H4 (cell line): ENCODE measurements around the gene ZNF235. TPM values are rescaled to one million over a fixed set of nuclear protein-coding genes. Genes with fewer than 3 reads are reported as not detected.
A peak's percentile ranks its signal among the peaks of the same experiment; 100 is the strongest.
"Not testable (repeated sequence)": the region's sequence is repeated elsewhere in the genome, so short reads cannot be mapped to it uniquely, and the experiment has no call there.

Source experiments
- DNase-seq: peaks from one replicate; pipeline ENCODE4 v3.0.0-alpha.2; 2015; ENCODE audit warnings: low spot score
- total RNA-seq: library from RNA; depleted of rRNA; stranded (reverse); fragments of >200 nt; shearing (Covaris generic); gene quantifications from 2 replicates; pipeline ENCODE4 v1.2.3, GENCODE V29; 2014; rRNA removed

The ZNF235 gene
- total RNA-seq: 1.8 and 3.0 TPM in 2 replicates

DNA sequence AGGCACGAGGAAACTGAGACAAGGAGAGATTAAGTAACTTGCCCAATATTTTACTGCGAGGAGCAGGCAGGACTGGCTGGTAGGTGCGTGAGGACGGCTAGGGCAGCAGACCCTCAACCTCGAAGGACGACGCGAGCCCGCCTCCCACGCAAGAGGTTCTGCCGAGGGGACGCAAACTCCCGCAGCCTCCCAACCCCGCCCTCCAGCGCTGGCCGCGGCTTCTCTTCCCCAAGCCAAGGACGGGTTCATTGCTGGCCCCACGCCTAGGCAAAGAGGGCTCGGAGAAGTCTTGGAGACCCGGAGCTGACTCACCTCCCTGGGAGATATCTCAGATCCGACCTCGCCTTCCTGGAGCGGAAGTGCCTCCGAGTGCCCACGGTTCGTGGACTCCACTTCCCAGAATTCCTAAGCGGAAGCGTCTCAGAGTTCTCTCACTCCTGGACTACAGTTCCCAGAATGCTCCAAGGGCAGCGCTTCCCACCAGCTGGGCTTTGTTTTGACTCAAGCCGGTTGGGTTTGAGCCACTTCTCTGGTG lies at the start of gene ZNF235:
Gene ZNF235, minus strand, starts transcription at position 367 of the 535 bp plus-strand sequence. CDS start 1,621 bp downstream, outside the sequence.
- peak; percentile 90 for DNase-seq

DNA sequence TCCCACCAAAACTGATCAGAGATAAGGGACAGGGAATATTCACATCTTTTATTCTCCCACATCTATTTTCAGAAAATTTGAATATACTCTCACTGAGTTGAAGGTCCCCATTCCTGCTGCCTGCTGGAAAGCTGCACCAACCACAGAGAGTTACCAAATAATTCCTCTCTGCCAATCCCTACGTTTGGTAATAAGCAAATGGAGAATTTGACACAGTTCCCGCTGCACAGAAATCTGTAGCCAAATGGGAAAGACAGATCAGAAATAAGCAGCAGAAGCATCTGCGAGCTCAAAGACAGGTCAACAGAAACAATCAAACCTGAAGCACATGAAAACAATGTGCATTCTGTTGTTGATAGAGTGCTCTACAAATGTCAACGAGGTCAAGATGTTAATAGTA lies 41.7 kb upstream of the ZNF235 start:
- DNase-seq: no peak

DNA sequence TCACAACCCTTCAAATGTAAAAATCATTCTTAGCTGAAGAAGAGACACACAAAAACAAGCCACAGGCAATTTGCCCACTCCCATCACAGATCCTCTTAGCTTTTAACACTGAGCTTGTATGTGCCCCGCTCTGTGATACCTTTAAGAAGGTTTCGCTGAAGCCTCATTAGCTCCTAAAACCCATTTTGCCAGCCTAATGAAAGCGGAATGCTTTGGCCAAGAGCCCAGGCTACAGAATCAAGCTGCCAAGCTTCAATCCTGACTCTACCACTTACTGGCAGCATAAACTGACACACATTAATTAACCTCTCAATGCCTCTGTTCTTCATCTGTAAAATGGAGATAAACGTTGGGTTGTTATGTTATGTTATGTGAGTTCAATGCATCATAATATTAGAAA lies 41.1 kb upstream of the ZNF235 start:
- no peak for DNase-seq

DNA sequence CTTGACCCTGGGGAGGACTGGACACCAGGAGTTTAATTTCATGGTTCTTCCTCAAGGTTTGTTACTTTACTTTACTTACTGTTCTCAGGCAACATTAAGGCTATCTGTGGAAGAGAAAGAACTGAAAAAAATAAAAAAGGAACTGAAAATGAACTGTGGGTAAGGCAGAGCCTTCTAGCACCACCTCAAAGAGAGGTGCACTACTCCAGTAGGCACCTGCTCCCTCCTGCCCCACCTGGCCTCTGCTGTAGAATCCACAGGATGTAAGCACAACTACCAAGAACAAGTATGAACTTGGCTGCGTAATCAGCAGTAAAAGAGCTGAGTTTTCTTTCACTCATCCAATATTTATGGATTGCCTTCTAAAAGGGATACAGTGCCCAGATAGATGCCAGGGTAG lies 39.4 kb upstream of the ZNF235 start:
- DNase-seq: no peak

DNA sequence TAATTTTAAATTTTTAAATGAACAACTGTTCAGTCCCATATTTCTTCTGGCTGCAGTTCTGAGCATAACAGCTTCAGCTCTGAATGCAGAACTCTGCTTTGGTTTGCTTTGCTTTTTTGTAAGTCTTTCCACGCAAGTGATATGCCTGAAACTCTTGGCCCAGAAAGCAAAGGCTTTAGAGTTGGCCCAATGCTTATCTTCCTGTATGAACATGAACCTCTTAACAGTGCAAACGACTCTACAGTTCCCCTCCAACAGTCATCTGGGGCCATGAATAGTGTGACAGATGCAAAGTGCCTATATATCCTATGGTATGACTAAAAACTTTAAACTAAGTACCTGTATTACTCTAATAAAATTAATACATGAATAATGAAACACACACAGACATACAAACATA lies 37.0 kb upstream of the ZNF235 start:
- no peak for DNase-seq

DNA sequence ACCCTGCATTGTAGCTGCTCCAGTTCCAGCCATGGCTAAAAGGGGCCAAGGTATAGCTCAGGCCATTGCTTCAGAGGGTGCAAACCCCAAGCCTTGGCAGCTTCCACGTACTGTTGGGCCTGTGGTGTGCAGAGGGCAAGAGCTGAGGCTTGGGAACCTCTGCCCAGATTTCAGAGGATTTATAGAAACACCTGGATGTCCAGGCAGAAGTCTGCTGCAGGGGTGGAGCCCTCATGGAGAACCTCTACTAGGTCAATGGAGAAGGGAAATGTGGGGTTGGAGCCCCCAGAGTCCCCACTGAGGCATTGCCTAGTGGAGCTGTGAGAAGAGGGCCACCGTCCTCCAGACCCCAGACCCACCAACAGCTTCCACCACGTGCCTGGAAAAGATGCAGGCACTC lies 29.8 kb upstream of the ZNF235 start:
- not testable (repeated sequence) for DNase-seq

DNA sequence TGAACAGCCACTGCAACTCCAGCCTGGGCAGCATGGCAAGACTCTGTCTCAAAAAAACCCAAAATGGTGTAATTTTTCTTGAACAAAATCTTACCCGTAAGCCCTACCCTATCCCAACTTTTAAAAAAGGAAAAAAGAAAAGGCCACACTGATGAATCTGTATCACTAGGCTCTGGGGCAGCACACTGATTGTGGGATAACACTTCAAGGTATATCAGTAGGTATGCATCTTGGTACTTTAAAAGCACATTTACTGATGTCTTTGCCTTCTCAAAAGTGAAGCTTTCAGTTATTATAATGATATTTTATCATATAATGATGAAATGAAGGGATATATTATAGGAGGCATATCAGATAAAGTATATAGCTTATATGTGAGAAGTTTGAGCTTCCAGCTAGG lies 27.3 kb upstream of the ZNF235 start:
- DNase-seq: no peak

DNA sequence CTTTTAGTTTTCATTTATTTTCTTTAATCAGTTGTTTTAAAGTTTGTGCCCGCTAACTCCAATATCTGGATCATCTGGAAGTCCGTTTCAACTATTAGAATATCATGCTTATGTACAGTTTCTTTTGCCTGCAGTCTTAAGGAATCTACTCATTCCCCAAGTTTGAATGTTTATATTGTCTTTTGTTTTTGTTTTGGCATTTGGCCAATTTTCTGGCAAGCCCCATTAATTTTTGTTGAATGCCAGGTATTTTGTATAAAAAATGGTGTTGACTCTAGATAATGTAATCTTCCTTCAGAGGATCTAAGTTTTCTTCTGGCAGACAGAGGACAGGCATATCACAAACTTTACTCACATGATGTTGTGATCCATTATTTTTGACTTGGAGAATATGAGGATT lies 11.1 kb upstream of the ZNF235 start:
- DNase-seq: no peak

DNA sequence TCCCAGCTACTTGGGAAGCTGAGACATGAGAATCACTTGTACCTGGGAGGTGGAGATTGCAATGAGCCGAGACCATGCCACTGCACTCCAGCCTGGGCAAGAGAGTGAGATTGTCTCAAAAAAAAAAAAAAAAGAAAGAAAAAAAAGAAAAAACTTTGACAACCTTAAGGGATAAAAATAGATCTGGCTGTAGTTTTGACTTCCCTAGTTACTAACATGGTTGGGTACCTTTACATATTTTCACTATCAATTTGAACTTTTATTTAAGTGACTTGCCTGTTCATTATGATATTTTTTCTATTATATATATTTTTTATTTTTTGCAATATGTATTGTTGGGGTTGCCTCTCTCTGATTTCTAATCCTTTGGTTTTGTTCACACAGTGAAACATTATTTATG lies 8.4 kb upstream of the ZNF235 start:
- no peak for DNase-seq

DNA sequence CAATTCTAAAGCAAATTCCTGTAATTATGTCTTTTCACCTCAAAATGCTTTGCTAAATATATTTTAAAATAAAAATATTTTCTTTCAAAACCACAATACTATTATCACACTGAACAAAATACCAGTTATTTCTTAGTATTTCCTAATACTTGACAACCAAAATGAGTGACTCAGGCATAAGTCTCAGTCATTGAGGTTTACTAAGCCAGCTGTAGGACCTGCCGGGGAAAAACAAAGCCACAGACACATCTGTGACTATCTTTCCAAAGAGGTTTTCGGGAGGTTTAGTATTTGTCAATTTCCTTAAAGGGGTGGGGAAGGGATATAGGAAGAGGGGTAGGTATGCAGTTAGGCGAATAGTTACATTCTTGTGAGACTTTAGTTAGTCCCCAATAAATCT lies 3.2 kb upstream of the ZNF235 start:
- no peak for DNase-seq

DNA sequence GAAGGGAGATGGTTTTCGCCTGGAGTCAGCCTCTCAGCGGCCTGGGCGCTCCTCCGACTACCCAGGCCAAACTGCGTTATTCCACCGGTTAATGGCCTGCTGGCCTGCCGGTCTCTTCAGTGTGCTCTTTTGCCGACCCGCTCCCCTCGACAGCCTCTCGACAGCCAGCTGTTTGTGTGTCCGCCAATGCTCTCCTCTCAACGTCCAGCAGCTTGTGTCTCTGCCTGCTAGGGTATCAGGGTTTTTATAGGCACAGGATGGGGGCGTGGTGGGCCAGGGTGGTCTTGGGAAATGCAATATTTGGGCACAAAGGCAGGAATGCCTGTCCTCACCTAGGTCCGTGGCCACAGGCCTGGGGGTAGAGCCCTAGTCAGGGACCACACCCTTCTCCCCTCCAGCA lies 1.5 kb upstream of the ZNF235 start:
- no peak for DNase-seq

DNA sequence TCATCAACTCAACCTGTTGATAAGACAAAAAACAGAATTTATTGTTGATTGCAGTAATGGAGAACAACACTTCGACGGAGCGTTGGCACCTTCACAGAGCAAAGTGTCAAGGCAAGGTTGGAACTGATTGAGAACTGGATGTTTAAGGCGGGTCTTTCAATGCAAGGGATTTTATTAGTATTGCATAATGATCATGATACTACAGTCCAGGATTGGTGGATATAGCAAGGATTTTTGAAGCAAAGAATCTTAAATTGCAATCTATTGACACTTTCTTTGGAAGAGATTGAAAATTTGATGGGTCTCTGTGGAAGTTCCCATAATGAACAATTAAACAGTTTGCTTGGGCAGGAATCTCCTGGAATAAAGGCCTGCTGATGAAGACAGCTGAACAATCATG lies 632 bp upstream of the ZNF235 start:
- DNase-seq: no peak

DNA sequence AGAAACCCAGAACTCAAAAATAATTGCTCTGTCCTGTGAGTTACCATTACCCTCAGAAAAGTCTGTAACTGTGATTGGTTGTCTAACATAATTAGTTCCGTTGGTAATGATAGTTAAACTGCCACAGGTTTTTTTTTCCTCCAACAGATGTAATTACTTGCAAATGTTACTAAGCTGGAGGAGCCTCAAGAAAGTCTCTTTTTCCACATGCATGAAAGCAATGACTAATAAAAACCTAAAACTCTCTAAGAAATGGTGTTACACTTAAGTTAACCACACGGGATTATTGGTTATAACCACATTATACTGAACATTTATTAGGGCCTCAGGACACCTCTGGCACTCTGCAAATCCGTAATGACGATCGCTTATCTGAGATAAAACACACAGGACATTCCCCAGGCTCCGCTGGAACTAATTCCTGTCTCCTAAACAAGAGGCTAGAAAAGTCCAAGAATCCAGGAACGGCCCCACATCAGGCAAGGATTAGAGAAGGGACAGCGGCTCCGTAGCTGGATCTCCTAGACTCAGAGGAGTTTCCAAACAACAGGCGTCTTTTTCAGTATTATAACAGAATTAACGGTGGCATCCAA lies 753 bp downstream of the ZNF235 start:
- DNase-seq: no peak

DNA sequence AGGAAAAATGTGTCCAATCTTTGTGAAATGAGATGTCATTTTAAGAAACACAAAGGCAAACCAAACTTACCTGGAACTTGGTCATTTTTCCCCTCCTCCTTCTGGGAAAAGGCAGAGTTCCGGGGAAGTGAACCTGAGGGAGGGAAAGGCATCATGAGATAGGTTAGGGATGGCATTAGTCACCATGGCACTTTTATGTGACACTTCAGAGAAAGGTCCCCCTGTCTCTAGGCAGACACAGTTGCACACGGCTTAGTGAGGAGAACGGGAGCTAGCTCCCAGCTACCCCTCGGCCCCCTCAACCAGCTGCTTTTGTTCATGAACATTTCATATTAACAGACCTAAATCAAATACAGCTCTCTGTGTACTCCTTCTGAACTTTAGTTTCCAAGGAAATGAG lies 1.5 kb downstream of the ZNF235 start:
- no peak for DNase-seq

DNA sequence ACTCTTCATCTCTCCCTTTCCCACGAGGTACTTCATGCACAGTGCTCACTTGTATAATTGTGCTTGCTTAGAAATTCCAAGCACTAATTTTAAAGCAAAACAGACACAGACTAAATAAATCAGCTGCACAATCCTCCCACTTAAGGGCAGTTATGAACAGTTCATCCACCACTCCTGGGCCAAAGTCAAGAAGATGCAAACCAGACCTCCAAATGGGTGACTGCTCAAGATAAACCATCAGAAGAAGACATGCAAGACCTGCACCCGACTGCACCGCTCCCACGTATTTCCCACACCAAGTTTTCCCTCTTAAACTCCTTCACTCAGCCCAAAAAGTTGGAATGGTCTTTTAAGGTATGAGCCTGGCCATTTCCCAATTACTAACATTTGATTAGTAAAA lies 19.9 kb downstream of the ZNF235 start:
- no peak for DNase-seq

DNA sequence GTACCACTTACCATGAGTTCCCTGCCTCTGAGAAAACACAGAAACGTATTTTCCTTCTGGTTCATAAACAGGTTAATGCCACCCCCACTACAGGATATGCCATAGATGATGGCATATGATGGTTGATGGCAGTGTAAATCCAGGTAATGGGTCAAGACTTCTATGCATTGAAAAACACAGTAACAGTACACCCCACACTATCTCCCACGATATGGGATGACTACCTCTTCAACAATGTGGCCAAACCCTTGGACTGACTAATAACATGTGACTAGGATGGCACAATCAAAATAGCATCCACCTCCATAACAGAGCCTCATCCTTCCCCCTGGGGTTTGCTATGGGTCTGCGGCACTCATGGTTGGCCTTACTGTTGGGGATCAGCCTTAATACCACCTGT lies 22.0 kb downstream of the ZNF235 start:
- no peak for DNase-seq

DNA sequence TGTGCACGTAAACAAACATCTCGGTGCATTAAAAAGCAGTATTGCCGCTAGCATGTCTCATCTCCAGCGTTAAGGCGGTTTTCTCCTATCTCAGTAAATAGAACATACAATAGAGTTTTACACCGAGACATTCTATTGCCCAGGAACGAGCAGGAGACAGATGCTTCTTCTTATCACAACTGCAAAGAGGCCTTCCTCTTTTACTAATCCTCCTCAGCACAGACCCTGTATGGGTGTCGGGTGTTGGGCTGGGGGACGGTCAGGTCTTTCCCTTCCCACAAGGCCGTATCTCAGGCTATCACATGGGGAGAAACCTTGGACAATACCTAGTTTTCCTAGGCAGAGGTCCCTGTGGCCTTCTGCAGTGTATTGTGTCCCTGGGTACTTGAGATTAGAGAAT lies 23.9 kb downstream of the ZNF235 start:
- no peak for DNase-seq

DNA sequence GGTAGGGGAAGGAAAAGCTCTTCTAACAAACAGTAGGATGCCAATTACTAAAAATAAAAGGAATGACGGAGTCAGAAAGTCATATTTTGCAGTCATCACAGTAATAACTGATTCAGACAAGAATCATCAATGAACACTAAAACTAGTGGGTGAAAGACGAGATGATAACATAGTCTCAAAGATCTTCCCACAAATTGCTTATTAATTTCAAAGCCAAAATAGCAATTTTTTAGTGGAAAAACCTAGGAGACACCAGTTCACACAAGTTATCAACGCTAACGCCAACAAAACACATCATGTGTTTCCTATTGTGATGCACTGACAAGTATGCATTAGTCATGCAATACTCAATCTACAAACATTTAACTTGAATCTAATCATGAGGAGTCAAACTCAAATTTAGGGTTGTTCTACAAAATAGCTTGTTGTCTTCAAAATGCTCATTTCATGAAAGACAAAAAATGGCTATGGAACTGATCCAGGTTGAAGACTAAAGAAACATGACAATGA lies 26.6 kb downstream of the ZNF235 start:
- DNase-seq: no peak

DNA sequence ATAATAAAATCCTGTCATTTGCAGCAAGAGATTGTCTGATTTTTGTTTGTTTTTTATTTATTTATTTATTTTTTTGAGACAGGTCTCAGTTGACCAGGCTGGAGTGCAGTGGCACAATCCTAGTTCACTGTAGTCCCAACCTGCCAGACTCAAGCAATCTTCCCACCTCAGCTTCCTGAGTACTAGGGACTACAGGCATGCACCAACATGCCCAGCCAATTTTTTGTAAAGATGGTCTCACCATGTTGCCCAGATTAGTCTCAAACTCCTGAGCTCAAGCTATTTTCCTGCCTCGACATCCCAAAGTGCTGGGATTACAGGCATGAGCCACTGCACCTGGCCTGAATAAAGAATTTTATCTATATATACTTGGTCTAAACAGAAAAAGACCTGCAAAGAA lies 27.5 kb downstream of the ZNF235 start:
- no peak for DNase-seq

DNA sequence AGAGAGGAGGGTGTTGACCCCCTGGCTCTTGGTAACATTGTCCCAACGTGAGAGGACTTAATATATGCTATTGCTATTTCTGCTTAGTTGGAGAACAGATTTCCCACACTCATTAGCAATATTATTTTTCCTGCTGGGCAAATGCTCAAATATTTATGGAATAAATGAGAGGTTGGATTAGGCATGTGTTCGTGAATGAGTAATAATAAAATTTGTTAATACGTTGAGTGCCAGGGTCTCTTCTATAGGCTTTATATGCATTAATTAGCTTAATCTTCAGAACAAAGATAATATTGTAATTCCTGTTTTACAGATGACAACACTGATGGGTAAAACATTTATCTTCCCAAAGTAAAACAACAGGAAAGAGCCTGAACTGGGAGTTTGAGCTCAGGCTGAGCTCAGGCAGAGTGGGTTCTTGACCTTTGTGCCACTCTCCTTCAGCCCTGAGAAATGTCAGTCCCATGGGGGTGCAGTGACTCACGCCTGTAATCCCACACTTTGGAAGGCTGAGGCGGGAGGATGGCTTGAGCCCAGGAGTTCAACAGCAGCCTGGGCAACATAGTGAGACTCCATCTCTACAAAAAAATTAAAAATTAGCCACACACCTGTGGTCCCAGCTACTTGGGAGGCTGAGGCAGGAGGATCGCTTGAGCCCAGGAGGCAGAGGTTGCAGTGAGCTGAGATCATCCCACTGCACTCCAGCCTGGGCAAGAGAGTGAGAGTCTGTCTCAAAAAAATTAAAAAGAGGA lies 44.0 kb downstream of the ZNF235 start:
- no peak for DNase-seq

DNA sequence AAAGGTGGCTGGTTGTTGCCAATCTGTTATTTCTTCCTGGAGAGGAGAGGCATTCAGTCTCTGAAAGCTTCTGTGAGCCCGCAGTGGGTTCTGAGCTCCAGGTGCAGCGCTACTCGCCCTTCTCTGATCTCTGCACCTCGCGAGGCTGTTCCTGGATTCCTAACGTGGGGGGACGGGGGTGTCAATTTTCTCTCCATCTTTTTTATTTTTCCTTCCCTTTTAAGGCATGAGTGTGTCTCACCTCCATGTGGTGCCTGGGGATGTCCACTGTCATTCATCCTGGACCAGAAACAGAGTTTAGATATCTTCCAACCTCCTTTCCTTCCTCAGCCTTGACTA lies 44.5 kb downstream of the ZNF235 start:
- DNase-seq: no peak

DNA sequence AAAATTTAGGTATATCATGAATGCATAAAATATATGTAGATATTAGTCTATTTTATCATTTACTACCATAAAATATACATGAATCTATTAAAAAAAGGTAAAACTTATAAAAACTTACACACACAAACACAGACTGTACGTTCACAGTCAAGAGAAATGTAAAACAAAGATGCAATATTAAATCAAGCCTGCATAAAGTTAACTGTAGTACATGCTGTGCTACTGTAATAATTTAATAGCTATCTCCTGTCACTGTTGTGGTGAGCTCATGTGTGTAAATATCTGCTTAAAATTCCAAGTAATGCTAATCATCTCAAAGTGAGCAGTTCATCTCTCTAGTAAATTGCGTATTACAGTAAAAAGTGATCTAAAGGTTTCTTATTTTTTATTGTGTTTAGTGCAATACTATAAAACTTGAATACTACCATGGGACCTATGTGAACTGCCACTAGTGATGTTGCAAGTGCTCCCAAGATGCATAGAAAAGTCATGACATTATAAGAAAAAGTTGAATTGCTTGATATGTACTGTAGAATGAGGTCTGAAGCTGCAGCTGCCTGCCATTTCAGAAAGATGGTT lies 45.9 kb downstream of the ZNF235 start:
- no peak for DNase-seq

DNA sequence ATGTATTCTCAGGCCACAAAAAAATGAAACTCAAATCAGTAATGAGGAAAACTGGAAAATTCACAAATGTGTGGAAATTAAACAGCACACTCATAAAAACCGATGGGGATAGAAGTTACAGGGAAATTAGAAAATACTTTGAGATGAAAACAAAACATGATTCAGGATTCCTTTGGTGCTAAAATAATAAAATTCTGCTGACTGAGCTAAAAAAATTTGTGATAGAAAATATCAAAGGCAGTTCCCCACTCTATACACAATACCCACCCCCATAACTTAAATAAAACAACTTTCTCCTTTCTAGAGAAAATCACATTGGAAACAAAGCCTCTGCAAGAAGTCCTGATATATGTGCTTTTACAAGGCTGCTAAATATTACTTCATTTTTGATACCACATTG lies 46.7 kb downstream of the ZNF235 start:
- no peak for DNase-seq
